Epithelial cell of alveolus of lung (primary cell): ENCODE results near the gene CACNA1G. TPM values are rescaled to one million over a fixed set of nuclear protein-coding genes. Genes with fewer than 3 reads are reported as not detected.

Experiments used
- total RNA-seq: library from RNA; depleted of rRNA; stranded (reverse); fragments of >200 nt; gene quantifications from 2 replicates; pipeline ENCODE4 v1.2.1, GENCODE V29; 2015

Gene CACNA1G
- under 0.01 and 0.96 TPM in 2 replicates for total RNA-seq

GRCh38 chr17:50560185-50560824 is at the start of gene CACNA1G:
CACNA1G (plus strand) TSS chr17:50560715; CDS start chr17:50561460, 745 bp downstream.

GRCh38 chr17:50532452-50533024 is 28.0 kb upstream of the CACNA1G start, which contains the start of gene EPN3:
EPN3 (plus strand) TSS chr17:50532735; CDS start chr17:50536557, 3,822 bp downstream.

GRCh38 chr17:50547035-50547735 is 13.3 kb upstream of the CACNA1G start, which contains the start of gene SPATA20:
SPATA20 (plus strand) TSS chr17:50547174; CDS start chr17:50547209, 35 bp downstream.

GRCh38 chr17:50634224-50634914 is 73.9 kb downstream of the CACNA1G start, which contains the start of gene ABCC3:
ABCC3 (plus strand) TSS chr17:50634881; CDS start chr17:50634937, 56 bp downstream.

Other genes with a start within 250 kb of the CACNA1G start
- 27.0 and 54.8 TPM in 2 replicates for gene XYLT2, start 214.6 kb upstream of the CACNA1G start, total RNA-seq
- 63.2 and 76.4 TPM in 2 replicates for gene MRPL27, start 187.5 kb upstream of the CACNA1G start, total RNA-seq
- 1.7 and 4.5 TPM in 2 replicates for gene EME1, start 187.5 kb upstream of the CACNA1G start, total RNA-seq
- gene LRRC59, start 163.2 kb upstream of the CACNA1G start, total RNA-seq = 92.0 and 210 TPM in 2 replicates
- 16.9 and 37.1 TPM in 2 replicates for gene ACSF2, start 134.5 kb upstream of the CACNA1G start, total RNA-seq
- gene CHAD, start 91.8 kb upstream of the CACNA1G start, total RNA-seq = not detected in 2 replicates
- 13.3 and 21.5 TPM in 2 replicates for gene RSAD1, start 81.9 kb upstream of the CACNA1G start, total RNA-seq
- 0.78 and 0.80 TPM in 2 replicates for gene MYCBPAP, start 52.3 kb upstream of the CACNA1G start, total RNA-seq
- gene EPN3, start 28.0 kb upstream of the CACNA1G start, total RNA-seq = 0.08 and 0.26 TPM in 2 replicates
- 38.5 and 64.8 TPM in 2 replicates for gene SPATA20, start 13.5 kb upstream of the CACNA1G start, total RNA-seq
- gene ABCC3, start 74.2 kb downstream of the CACNA1G start, total RNA-seq = 5.2 and 13.9 TPM in 2 replicates
- 19.9 and 28.3 TPM in 2 replicates for gene ANKRD40, start 147.2 kb downstream of the CACNA1G start, total RNA-seq
- gene LUC7L3, start 158.9 kb downstream of the CACNA1G start, total RNA-seq = 8.5 and 41.8 TPM in 2 replicates
- gene ANKRD40CL, start 206.8 kb downstream of the CACNA1G start, total RNA-seq = not detected in 2 replicates